Gastrocnemius medialis (tissue), 4 donors: ENCODE data around the gene NBEA. TPM values are rescaled to one million over a fixed set of nuclear protein-coding genes. Genes with fewer than 3 reads are reported as not detected.

Source experiments
- ATAC-seq, 2 donors: fragments of 150-250 bp; one replicate each; pipeline ENCODE4 v1.9.1; 2016
- DNase-seq, 2 donors: peaks; one replicate each; pipeline ENCODE4 v3.0.0-alpha.2; 2019
- H3K27ac ChIP-seq, 4 donors: fragments of 200-600 bp; sonication (generic); 1 replicate in 1 of 4; 2 replicates in 3 of 4; pipeline ENCODE4 v1.5.1; 2016 to 2018; ENCODE audit warnings: mild to moderate bottlenecking in 2 of 4, moderate library complexity in 1 of 4
- H3K27me3 ChIP-seq, 3 donors: fragments of 200-600 bp; sonication (generic) in 2 of 3; 1 replicate in 1 of 3; 2 replicates in 2 of 3; pipeline versions ENCODE4 v1.5.1 to v1.6.0; 2016 to 2019; ENCODE audit warnings: mild to moderate bottlenecking in 1 of 3, moderate library complexity in 1 of 3
- H3K36me3 ChIP-seq, 2 donors: fragments of 200-600 bp; sonication (generic) in 1 of 2; one replicate each; pipeline ENCODE4 v1.5.1; 2017 to 2018
- H3K4me1 ChIP-seq, 2 donors: fragments of 200-600 bp; sonication (generic) in 1 of 2; one replicate each; pipeline ENCODE4 v1.5.1; 2016 to 2017; ENCODE audit warnings: mild to moderate bottlenecking in 2 of 2
- H3K4me3 ChIP-seq, 4 donors: fragments of 200-600 bp; sonication (generic) in 3 of 4; 1 replicate in 1 of 4; 2 replicates in 3 of 4; pipeline ENCODE4 v1.5.1; 2016 to 2019; ENCODE audit warnings: mild to moderate bottlenecking in 2 of 4
- H3K9me3 ChIP-seq, 3 donors: fragments of 200-600 bp; sonication (generic) in 2 of 3; 1 replicate in 1 of 3; 2 replicates in 2 of 3; pipeline ENCODE4 v1.5.1; 2016 to 2019
- POLR2A ChIP-seq, 2 donors: fragments of 450-650 bp; IDR thresholded peaks; one replicate each; pipeline ENCODE4 v1.6.1; 2017; ENCODE audit warnings: antibody characterized with exemption in 2 of 2, mild to moderate bottlenecking in 2 of 2, moderate library complexity in 2 of 2
- in situ Hi-C, 4 donors: fragments of 200-750 bp; cut with MboI; loops; one replicate each; pipeline versions ENCODE4 v1.15.0 to v1.8.0; 2017; ENCODE audit warnings: low sequenced_read_pairs in 4 of 4
- intact Hi-C: fragments of 100-400 bp; cut with DNase I; formaldehyde crosslinking; loops from one replicate; pipeline ENCODE4 v1.15.1; 2023; ENCODE audit warnings: low total_unique reads
- total RNA-seq, 4 donors: library from RNA; depleted of rRNA; stranded (reverse); fragments of >200 nt; gene quantifications; one replicate each; pipeline versions ENCODE4 v1.1.0 to v1.2.3, GENCODE V29; 2016
- TF ChIP-seq, protein P1 (sequence below), 5 experiments: fragments of 450-650 bp in 3 of 5; fragments of 200-600 bp in 2 of 5; sonication (generic) in 2 of 5; IDR thresholded peaks in 4 of 5; conservative IDR thresholded peaks in 1 of 5; 1 replicate in 4 of 5; 2 replicates in 1 of 5; pipeline ENCODE4 v1.5.1; 2016 to 2019; ENCODE audit warnings: antibody characterized with exemption in 5 of 5, mild to moderate bottlenecking in 3 of 5, moderate library complexity in 3 of 5

The NBEA gene
- total RNA-seq, 4 donors from 2014 or later = 4.1 to 5.1 (median 4.7) TPM

DNA sequence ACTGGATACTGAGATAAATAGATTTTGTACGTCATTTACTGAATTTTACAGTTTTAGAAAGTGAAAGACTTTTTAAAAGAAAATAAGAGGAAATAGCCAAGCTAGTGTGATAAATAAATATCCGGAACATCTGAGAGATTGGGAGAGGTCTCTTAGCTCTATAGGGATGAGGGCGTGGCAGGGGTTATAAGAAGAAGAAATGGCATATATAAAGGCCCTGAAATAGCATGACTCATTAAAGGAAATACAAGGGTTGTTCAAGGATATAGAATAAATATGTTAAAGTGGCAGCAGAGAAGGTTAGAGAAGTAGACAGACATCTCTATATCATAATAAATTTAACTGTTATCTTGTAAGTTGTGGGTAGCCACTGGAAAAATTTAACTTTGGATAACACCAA is 390.1 kb downstream of the NBEA start:
- Histone ChIP-seq H3K9me3 (no peaks in the 10 kb centered on the region), H3K4me3 (no peak overlapping the region), H3K4me1 (no peaks in the 10 kb centered on the region), H3K27me3 (no peaks in the 10 kb centered on the region), H3K36me3 (no peaks in the 10 kb centered on the region), H3K27ac (no peak overlapping the region)
- TF ChIP-seq POLR2A (IDR thresholded peaks at IDR 0.05) = no peak
- TF ChIP-seq, protein P1, sequence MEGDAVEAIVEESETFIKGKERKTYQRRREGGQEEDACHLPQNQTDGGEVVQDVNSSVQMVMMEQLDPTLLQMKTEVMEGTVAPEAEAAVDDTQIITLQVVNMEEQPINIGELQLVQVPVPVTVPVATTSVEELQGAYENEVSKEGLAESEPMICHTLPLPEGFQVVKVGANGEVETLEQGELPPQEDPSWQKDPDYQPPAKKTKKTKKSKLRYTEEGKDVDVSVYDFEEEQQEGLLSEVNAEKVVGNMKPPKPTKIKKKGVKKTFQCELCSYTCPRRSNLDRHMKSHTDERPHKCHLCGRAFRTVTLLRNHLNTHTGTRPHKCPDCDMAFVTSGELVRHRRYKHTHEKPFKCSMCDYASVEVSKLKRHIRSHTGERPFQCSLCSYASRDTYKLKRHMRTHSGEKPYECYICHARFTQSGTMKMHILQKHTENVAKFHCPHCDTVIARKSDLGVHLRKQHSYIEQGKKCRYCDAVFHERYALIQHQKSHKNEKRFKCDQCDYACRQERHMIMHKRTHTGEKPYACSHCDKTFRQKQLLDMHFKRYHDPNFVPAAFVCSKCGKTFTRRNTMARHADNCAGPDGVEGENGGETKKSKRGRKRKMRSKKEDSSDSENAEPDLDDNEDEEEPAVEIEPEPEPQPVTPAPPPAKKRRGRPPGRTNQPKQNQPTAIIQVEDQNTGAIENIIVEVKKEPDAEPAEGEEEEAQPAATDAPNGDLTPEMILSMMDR (IDR thresholded peaks at IDR 0.05 in 4 of 5, conservative IDR thresholded peaks at IDR 0.05 in 1 of 5) = no peak
- in situ Hi-C loops = no loop called here
- no peak for ATAC-seq
- no peak for DNase-seq
- intact Hi-C loops = no loop called here

DNA sequence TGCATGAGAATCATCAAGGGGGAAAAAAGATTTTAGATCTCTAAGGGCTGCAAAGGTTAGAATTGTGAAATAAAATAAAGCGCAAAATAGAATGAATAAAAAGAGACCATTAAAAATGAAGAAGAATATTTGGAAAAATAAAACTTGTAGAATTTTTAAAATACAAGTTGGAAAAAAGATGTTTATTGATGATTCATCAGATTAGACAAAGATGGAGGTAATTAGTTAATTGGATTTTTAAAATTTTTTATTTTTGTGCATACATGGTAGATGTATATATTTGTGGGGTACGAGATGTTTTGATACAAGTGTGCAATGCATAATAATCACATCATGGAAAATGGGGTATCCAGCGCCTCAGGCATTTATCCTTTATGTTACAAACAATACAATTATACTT is 391.1 kb downstream of the NBEA start:
- H3K4me1 ChIP-seq = no peaks in the 10 kb centered on the region
- TF ChIP-seq, protein P1 (IDR thresholded peaks at IDR 0.05 in 4 of 5, conservative IDR thresholded peaks at IDR 0.05 in 1 of 5) = no peak
- TF ChIP-seq POLR2A (IDR thresholded peaks at IDR 0.05) = no peak
- no peak for DNase-seq
- H3K4me3 ChIP-seq = no peak overlapping the region
- intact Hi-C loops = no loop called here
- no peak overlapping the region for H3K27ac ChIP-seq
- no peaks in the 10 kb centered on the region for H3K36me3 ChIP-seq
- no peak for ATAC-seq
- H3K9me3 ChIP-seq = no peaks in the 10 kb centered on the region
- in situ Hi-C loops = no loop called here
- no peaks in the 10 kb centered on the region for H3K27me3 ChIP-seq

GRCh38 chr13:35342440-35342839 is 400.4 kb downstream of the NBEA start:
- H3K27ac ChIP-seq = no peak overlapping the region
- H3K27me3 ChIP-seq = no peaks in the 10 kb centered on the region
- intact Hi-C loops (no loop called here), in situ Hi-C loops (no loop called here)
- DNase-seq (no peak), ATAC-seq (no peak)
- no peak overlapping the region for H3K4me3 ChIP-seq
- TF ChIP-seq, protein P1 (IDR thresholded peaks at IDR 0.05 in 4 of 5, conservative IDR thresholded peaks at IDR 0.05 in 1 of 5) = no peak
- no peak for TF ChIP-seq POLR2A (IDR thresholded peaks at IDR 0.05)
- H3K4me1 ChIP-seq = no peaks in the 10 kb centered on the region
- no peaks in the 10 kb centered on the region for H3K36me3 ChIP-seq
- H3K9me3 ChIP-seq = no peaks in the 10 kb centered on the region

DNA sequence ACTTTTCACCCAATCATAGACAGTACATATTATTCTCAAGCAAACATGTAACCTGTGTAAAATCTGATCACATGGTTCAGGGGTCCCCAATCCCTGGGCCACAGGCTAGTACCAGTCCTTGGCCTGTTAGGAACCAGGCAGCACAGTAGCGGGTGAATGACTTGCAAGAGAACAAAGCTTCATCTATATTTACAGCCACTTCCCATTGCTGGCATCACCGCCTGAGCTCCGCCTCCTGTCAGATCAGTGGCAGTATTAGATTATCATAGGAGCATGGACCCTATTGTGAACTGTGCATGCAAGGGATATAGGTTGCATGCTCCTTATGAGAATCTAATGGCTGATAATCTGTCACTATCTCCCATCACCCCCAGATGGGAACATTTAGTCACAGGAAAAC is 401.3 kb downstream of the NBEA start:
- DNase-seq (no peak), ATAC-seq (no peak)
- no peak overlapping the region for H3K27ac ChIP-seq
- no peaks in the 10 kb centered on the region for H3K9me3 ChIP-seq
- TF ChIP-seq, protein P1 (IDR thresholded peaks at IDR 0.05 in 4 of 5, conservative IDR thresholded peaks at IDR 0.05 in 1 of 5) = no peak
- no peak for TF ChIP-seq POLR2A (IDR thresholded peaks at IDR 0.05)
- H3K27me3 ChIP-seq = no peaks in the 10 kb centered on the region
- intact Hi-C loops = no loop called here
- no peaks in the 10 kb centered on the region for H3K4me1 ChIP-seq
- H3K36me3 ChIP-seq = no peaks in the 10 kb centered on the region
- no peak overlapping the region for H3K4me3 ChIP-seq
- in situ Hi-C loops = no loop called here

DNA sequence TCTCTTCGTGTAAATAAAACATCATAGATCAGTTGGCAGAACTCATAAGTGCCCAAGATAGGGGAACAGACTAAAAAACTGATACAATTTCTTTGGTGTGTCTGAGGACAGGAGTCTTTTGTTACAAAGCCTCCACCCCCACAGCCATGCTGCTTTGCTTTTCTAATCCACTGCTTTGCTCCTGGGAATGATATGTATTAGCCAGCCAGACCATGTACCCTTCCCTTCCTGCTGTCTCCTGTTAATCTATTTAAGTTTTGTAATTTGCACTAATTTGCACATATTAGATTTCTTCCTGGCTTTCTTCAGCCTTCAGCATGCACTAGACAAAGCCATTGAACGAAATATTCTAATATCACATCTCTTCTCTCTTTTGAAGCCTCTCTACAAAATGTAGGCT is 403.9 kb downstream of the NBEA start:
- Histone ChIP-seq H3K27me3 (no peaks in the 10 kb centered on the region), H3K4me1 (peaks cover 0 to 14% of the 10 kb centered on the region in 2 donors), H3K36me3 (no peaks in the 10 kb centered on the region), H3K4me3 (no peak overlapping the region), H3K27ac (no peak overlapping the region), H3K9me3 (no peaks in the 10 kb centered on the region)
- in situ Hi-C loops = no loop called here
- TF ChIP-seq POLR2A (IDR thresholded peaks at IDR 0.05) = no peak
- TF ChIP-seq, protein P1 (IDR thresholded peaks at IDR 0.05 in 4 of 5, conservative IDR thresholded peaks at IDR 0.05 in 1 of 5) = no peak
- ATAC-seq (no peak), DNase-seq (no peak)
- intact Hi-C loops = no loop called here
